ENCODE measurements around the gene PDE2A.

DNA sequence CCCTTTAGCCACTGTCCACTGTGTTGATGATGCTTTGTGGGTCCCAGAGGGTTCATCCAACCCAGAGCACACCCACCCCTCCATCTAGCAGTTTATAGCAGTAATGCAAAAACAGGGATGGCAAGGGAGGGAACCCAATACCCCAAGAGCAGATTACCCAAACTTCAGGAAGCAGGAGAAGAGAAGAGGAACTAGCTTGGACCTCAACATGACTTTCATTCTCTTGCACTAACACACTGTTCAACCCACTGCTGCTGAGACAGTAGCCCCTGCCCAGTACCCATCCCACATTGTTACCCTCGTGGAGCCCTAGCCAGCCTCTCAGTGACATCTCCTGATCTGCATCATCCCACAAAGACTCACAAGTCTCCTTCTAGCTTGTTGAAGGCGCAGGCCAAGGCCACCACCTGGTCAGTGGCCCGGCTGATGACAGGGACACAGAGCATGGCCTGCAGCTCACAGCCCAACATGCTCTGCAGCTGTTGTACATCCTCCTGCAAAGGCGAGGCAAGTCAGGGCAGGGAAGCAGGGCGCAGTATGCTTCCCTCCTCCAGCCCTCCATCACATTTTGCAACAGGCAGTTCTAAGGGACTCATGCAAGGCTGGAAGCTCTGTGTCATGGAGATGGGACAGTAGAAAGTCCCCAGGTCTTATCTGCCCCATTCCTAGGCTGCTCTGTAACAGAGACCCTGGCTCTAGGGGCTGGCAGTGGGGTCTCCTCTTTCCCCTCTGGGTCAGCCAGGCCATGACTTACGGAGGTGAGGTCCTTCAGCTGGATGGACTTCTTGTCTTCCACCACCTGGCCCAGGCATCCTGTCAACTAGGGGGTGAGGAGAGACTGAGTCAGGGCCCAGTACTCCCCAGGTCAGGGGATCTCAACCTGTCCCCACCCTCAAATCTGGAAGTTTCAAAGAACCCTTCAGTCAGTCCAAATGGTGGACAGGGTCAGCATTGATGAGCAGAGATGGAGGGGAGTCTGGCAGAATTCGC is 85.5 kb downstream of the PDE2A start:
- no peak for TF ChIP-seq CTCF (IDR thresholded peaks at IDR 0.05; ENCODE audit: poor library complexity)
- no peak for TF ChIP-seq EZH2 (IDR thresholded peaks at IDR 0.05; ENCODE audit: borderline replicate concordance)
